ENCODE data around the gene GCNT4.
A peak's percentile ranks its signal among the peaks of the same experiment; 100 is the strongest.

Gene GCNT4

GRCh38 chr5:75010838-75011237, 41.5 kb downstream of the GCNT4 start:
- DNase-seq, result no peak

DNA sequence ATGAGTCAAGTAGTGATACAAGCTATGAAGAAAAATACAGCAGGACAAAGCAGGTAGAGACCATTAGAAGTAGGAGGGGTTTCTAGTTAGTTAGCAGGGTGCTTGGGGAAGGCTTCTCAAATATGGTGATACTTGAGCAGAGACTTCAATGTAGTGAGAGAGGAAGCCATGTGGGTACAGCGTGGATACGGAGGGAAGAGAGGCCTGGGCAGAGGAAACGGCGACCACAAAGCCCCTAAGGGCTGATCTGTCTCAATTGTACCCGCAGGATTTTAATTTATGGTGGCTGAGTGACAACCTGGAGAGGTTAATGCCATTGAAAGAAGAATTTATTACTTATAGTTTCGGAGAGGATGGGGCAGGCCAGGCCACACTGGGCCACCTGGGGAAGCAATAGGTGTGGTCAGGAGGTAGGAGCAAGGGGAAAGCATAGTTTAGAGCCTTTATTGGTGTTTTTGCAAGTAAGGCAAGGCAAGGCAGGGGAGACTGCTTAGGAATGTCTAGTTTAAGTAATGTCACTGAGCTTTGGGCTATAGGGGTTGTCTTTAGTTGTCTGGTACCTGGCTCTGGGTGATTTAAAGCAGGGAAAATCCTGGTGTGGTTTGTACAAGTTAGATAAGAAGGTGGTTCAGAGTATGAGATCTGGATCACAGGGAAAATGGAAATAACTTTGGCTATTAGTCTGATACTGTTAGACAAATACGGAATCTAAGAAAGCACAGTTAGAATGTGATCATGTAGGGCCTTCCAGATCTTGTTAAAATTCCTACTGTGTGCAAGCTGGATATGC, 42.6 kb downstream of the GCNT4 start:
- no peak for DNase-seq

GRCh38 chr5:75006865-75007822, 45.2 kb downstream of the GCNT4 start:
- peak; percentile 79 for DNase-seq

DNA sequence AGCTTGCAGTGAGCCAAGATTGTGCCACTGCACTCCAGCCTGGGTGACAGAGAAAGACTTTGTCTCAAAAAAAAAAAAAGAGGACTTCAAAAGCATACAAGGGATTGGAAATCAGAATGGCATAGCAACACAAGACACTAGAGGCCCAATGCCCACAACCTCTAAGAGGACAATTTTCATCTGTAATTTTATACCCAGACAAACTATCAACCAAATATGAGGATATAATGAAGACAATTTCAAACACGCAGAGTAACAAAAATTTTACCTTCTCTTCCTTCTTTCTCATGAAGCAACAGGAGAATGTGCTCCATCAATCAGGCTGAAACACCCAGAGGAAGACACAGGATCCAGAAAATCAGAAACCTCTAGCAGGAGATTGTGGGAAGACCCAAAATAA, 46.8 kb downstream of the GCNT4 start:
- DNase-seq, result no peak
